Measurements from ENCODE around the gene HCN3.
A peak's percentile ranks its signal among the peaks of the same experiment; 100 is the strongest.
"Not testable (repeated sequence)": the region's sequence is repeated elsewhere in the genome, so short reads cannot be mapped to it uniquely, and the experiment has no call there.

HCN3 gene

DNA sequence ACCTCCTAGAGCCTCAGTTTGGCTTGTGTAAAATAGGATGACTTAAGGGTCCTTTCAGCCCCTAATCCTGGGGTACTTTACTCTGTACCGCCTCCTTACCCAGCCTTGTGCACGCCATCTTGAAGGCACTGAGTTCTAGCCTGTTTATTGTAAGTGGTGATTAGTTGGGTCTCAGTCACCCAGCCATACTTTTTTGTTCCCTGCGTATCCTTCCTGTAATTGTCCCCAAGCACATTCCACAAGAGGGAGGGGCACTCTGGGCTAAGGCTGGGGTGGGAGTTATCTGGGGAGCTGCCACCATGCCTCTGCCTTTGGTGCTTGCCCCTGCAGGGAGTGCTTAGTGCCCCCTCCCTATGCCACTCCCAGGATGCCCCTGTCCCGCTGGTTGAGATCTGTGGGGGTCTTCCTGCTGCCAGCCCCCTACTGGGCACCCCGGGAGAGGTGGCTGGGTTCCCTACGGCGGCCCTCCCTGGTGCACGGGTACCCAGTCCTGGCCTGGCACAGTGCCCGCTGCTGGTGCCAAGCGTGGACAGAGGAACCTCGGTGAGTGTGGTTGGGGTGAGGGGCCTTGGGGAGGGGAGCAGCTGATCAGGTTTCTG lies 32.3 kb downstream of the HCN3 start:
- peak; percentile 49 for DNase-seq (ENCODE audit: low read depth, low spot score)

DNA sequence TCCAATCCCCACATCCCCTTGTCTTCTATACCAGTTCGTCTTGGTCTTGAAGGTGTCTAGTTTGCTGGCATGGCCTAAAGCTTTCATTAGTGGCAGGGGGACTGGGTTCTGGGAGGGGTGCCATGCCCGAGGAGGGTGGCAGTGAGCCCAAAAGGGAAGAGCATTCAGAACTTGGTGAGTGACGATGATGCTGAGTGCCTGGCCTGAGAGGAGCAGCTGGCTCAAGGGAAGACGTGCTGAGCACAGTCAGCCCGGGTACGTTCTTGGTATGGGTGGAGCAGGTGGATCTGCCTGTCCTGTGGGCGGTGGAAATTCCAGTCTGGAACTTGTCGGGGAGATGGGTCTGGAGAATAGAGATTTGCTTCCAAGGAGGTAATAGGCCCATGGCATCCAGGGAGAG lies 36.0 kb downstream of the HCN3 start:
- no peak for DNase-seq (ENCODE audit: low read depth, low spot score)

- no peak for DNase-seq (ENCODE audit: low read depth, low spot score)
Measured at GRCh38 chr1:155316922-155317321, 39.7 kb downstream of the HCN3 start.

DNA sequence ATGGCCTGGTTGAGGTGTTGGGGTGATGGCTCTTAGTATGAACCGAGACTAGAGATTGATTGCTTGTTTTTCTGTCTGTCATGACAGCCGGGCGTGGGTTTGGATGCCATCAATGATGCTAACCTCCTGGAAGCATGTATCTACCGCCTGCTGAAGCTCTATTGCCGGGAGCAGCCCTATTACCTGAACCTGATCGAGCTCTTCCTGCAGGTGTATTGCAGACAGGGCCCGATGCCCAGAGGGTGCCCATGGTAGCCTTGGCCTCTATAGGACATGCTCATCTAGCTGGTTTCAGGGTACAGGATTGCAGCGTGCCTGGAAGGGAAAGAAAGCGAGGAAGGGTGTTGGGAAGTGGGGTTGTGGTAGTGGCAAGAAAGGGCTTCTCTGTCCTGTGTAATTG lies 40.8 kb downstream of the HCN3 start:
- no peak for DNase-seq (ENCODE audit: low read depth, low spot score)

GRCh38 chr1:155319536-155319935 lies 42.3 kb downstream of the HCN3 start:
- no peak for DNase-seq (ENCODE audit: low read depth, low spot score)

GRCh38 chr1:155320252-155320651 lies 43.0 kb downstream of the HCN3 start:
- no peak for DNase-seq (ENCODE audit: low read depth, low spot score)

- DNase-seq (ENCODE audit: low read depth, low spot score), result peak; percentile 82
Measured at GRCh38 chr1:155320661-155321617, 43.7 kb downstream of the HCN3 start, which contains the start of gene RUSC1. RUSC1 (plus strand) TSS chr1:155320894; CDS start chr1:155321774, 880 bp downstream.

DNA sequence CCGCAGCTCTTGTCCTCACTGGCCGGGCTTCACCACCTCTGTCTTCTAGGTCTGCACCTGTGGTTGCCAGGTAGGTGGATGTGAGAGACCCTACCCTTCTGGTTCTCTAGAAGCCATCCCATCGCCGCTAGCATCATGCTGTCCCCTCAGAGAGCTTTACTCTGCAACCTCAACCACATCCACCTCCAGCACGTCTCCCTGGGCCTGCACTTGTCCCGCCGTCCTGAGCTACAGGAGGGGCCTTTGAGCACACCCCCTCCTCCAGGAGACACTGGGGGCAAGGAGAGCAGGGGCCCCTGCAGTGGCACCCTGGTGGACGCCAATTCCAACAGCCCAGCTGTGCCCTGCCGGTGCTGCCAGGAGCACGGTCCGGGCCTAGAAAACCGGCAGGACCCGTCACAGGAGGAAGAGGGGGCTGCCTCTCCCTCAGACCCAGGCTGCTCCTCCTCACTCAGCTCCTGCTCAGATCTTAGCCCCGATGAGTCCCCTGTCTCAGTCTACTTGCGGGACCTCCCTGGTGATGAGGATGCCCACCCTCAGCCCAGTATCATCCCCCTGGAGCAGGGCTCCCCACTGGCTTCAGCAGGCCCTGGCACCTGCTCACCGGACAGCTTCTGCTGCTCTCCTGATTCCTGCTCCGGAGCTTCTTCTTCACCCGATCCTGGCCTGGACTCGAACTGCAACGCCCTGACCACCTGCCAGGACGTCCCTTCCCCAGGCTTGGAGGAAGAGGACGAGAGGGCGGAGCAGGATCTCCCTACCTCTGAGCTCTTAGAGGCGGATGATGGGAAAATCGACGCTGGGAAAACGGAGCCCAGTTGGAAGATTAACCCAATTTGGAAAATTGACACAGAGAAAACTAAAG lies 44.6 kb downstream of the HCN3 start:
- peak; percentile 34 for DNase-seq (ENCODE audit: low read depth, low spot score)

GRCh38 chr1:155322571-155322952 lies 45.3 kb downstream of the HCN3 start:
- DNase-seq (ENCODE audit: low read depth, low spot score), result peak; percentile 32

DNA sequence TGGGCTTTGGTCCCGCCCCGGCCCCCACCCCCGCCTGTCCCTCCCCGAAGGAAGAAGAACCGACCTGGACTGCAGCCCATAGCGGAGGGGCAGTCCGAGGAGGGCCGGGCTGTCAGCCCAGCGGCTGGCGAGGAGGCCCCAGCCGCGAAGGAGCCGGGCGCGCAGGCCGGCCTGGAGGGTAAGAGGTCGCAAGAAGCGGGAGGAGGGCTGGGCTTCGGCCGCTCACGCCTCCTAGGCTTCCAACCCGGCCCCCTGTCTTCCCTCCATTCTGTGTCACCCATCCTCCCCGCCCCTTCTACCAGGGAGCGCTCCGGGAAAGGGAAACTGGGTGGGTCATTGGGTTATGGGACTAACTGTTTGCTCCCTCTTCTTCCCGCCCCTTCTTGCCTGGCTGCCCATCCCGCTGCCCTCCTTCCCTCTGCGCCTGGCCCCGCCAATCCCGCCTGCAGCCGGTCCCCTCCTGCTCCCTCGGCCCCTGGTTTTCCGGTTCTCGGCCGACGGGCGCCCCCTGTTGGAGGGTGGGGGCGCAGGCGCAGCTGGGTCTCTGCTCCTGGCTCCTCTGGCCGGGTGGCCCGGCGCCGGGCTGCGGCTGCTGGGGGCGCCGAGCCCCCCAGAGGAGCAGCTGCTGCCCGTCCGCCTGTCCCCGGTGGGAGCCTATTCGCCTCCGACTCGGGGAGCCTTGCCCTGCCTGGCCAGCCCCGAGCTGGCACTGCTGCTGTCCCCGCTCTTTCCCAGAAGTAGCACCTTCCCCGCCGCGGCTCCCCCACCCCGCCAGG lies 45.9 kb downstream of the HCN3 start:
- DNase-seq (ENCODE audit: low read depth, low spot score), result peak; percentile 97

GRCh38 chr1:155323729-155324036 lies 46.4 kb downstream of the HCN3 start:
- peak; percentile 90 for DNase-seq (ENCODE audit: low read depth, low spot score)

GRCh38 chr1:155324037-155324716 lies 46.9 kb downstream of the HCN3 start:
- DNase-seq (ENCODE audit: low read depth, low spot score), result peak; percentile 96

GRCh38 chr1:155324717-155325602 lies 47.7 kb downstream of the HCN3 start:
- DNase-seq (ENCODE audit: low read depth, low spot score), result peak; percentile 83

DNA sequence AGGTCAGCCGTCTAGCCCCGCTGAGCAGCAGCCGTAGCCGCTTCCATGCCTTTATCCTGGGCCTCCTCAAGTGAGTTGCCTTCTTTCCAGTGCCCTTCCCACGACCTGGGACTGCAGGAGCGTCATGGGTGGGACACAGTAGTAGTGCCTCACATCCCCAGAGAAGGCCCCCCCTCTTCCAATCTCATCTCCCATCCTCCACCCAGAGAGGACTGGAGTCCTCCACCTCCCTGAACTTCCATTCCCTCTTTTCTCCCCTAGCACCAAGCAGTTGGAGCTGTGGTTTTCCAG lies 48.3 kb downstream of the HCN3 start:
- no peak for DNase-seq (ENCODE audit: low read depth, low spot score)

DNA sequence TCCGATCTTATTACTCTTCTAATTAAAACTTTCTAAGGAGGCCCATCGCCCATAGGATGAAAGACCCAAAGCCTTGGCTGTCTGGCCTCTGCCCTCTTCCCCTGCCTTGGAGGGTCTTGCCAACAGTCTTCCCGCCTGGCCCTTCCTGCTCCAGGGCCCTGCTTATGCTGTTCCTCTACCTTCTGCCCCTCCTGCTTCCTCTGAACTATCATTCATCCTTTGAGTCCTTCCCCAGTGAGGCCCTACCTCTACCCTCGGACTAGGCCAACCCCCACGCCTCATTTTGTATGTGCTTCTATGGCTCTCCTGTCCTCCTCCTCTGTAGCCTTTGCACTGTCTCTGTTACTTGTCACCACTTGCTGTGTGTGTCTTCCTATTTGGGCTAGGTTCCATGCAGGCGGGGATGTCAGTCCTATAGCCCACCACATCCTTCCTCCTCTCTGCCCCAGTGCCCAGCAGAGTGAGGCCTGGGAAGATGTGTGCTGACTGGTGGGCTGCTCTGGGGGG lies 48.8 kb downstream of the HCN3 start:
- DNase-seq (ENCODE audit: low read depth, low spot score), result no peak

DNA sequence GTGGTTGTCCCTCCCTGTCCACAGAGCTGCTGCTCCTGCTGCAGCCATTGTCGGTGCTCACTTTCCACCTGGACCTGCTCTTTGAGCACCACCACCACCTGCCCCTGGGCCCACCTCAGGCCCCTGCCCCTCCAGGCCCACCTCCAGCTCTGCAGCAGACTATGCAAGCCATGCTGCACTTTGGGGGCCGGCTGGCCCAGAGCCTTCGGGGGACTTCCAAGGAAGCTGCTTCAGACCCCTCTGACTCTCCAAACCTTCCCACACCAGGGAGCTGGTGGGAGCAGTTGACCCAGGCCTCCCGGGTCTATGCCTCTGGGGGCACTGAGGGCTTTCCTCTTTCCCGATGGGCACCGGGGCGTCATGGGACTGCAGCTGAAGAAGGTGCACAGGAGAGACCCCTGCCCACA lies 49.4 kb downstream of the HCN3 start:
- no peak for DNase-seq (ENCODE audit: low read depth, low spot score)

DNA sequence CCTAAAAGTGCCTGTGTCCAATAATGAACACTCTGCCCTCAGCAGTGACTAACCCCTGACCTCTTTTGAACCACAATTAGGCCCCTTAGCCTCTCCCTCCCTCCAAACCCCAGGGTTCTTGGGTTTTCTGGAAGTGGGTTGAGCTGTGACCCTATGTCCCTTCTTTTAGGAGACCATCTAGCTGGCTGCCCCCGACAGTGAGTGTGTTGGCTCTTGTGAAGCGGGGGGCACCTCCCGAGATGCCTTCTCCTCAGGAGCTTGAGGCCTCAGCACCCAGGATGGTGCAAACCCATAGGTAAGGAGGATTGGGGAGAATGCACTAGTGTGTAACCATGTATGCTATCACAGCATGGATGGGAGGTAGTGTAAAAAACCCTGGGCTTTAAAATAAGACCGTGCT lies 50.7 kb downstream of the HCN3 start:
- DNase-seq (ENCODE audit: low read depth, low spot score), result no peak

DNA sequence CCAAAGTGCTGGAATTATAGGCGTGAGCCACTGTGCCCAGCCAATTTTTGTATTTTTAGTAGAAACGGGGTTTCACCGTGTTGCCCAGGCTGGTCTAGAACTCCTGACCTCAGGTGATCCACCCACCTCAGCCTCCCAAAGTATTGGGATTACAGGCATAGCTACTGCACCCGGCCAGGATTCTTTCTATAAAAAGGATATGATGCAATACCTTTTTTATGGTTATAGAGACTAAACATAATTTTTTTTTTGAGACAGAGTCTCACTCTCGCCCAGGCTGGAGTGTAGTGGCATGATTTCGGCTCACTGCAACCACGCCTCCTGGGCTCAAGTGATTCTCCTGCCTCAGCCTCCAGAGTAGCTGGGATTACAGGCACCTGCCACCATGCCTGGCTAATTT lies 51.6 kb downstream of the HCN3 start:
- DNase-seq (ENCODE audit: low read depth, low spot score), result not testable (repeated sequence)

- DNase-seq (ENCODE audit: low read depth, low spot score), result no peak
Measured at GRCh38 chr1:155329980-155330598, 52.8 kb downstream of the HCN3 start.

Data from ELF-1 (cell line).